Amniotic epithelial cell (primary cell): ENCODE results near the gene EIF4E1B.

Source experiments
- DNase-seq: peaks from one replicate; pipeline ENCODE4 v3.0.0-alpha.2; 2010; ENCODE audit warnings: low read depth

EIF4E1B gene

DNA sequence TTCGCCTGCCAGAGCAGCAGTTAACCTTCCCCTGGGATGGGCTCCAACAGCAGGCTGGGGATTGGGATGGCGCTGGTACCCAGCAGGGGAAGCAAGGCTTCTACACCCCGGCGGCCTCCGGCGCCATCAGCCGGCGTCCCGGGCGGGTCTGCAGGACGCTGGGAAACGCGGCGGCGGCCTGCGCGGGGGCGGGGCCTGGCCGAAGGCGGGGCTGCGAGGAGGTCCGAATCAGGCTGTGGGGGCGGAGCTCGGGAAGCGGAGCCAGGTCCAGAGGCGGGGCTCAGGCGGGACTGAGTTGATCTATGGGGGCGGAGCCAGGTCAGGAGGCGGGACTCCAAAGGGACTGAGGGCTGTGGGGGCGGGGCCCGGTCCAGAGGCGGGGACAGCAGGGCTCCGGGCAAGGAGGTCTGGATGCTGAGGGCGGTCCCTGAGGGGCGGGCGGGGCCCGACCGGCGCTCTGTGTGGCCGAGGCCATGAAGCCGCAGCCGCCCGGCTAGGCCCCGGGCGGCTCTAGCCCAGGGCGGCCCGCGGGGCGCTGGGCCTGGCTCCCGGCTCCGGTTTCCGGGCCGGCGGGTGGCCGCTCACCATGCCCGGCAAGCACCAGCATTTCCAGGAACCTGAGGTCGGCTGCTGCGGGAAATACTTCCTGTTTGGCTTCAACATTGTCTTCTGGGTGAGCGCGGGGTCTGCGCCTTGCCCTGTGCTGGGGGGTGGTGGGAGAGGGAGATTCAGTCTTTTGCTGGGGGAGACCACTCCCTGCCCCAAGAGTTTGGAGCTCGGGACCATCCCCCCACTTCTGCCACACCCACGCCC, 16.8 kb downstream of the EIF4E1B start, which contains the start of gene TSPAN17:
Gene TSPAN17, plus strand, starts transcription at position 455 of the 813 bp plus-strand sequence. Its CDS starts 132 bp downstream, at position 587.
- peak; percentile 95 for DNase-seq

DNA sequence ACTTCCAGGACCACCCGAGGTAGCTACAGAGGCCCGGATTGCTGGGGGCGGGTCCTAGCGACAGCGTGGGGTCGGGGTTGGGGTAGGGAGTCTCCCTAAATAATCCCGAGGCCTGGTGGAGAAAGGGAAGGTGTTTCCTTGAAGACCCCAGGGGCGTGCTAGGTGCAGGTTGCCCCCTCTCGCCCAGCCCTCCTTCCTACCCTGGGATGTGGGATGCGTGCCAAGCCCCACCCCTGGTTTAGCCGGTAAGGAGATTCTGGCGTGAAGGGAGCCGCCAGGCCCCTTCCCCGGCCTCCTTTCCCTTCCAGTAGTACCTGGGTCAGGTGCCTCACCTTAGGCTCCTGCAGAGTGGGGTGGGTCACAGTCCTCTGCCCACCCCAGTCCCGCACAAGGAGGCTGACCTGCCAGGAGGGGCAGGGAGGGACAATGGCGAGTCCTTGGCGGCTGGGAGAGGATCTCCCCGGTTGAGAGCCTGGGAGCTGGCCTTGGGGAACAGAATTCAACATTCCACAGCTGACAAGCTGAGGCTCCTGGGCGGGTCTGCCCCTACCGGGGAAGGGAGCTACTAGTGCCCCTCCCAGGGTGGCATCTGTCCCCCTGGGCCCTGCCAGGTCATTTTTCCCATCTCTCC, 17.5 kb downstream of the EIF4E1B start:
- DNase-seq = no peak

DNA sequence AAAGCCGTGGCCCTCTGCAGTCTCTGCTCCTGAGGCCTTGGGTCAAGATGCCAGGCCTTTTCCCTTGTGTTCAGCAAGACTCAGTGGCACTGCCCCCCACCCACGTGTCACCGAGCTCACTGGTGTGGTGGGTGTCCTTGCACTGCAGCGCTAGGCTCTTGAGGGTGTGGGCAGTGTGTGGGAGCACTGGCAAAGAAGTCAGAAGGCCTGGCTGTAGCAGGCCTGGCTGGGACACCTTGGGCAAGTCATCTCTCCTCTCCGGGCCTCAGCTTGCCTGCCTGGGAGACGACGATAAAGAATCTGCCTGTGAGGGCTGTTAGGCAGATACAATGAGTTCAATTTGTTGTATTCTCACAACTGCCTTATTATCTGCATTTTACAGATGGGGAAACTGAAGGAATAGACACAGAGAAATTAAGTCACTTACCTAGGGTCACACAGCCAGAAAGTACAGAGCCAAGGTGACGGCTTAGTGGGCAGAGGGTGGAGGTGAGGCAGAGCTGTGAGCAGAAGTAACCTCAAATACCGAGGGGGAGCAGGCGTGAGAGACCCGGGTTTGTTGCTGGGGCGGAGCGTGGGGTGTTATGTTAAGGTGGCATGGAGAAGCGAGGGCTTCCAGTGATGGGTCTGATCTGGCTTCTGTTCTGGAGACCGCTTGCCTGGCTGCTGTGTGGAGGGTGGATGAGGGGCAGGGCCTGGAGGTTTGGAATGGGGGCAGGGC, 18.2 kb downstream of the EIF4E1B start:
- DNase-seq = no peak

DNA sequence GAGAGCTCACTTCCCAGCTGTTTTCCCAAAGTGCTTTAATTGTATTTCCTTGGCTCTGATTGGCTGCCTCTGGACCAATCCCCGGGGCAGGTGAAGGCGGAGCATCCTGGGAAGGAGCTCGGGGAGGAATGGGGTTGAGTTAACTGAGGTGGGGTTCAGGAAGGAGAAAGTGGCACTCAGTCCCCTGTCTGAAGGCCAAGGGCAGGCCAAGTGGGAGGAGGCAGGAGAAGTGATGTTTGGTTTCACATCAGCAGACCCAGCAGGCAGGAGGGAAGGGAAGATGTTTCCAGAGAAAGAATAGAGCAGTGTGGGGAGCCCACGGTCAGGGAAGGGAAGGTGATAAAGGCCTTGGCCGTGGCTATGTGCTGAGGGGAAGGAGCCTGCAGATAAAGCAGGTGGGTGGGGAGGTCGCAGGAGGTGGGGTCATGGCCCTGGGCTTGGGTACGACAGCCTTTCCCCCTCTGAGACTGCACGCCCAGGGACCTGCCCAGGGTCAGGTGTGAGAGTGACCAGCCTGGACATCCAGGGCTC, 19.9 kb downstream of the EIF4E1B start:
- no peak for DNase-seq

DNA sequence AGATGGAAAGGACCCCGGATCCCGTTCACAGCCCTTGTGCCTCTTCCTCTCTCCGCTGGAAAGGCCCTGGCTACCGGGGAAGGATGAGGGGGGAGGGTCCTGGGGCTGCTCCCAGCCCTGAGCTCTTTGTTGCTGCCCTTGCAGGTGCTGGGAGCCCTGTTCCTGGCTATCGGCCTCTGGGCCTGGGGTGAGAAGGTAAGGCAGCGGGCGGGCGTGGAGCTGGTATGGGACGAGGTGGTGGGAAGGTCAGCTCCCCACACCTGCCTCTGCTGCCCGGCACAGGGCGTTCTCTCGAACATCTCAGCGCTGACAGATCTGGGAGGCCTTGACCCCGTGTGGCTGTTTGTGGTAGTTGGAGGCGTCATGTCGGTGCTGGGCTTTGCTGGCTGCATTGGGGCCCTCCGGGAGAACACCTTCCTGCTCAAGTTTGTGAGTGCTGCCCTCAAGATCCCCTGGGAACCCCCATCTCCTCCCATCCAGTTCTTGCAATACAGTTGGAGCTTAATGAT, 21.1 kb downstream of the EIF4E1B start:
- no peak for DNase-seq

DNA sequence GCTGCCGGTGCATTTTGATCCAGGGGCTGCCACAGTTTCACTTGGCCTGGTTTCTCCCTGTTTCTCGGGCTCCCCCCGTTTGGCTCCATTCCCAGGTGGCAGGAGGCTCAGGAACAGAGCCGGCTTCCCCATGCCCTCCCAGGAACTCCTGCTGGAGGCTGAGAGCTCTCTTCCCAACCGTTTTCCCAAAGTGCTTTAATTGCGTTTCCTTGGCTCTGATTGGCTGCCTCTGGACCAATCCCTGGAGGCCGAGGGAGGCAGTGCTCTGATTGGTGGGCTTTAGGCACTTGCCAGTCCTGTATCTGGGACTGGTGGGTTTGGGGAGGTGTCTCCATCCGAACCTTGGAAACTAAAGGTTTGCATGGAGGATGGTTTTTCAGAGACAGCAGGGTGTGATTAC, 21.7 kb downstream of the EIF4E1B start:
- no peak for DNase-seq

DNA sequence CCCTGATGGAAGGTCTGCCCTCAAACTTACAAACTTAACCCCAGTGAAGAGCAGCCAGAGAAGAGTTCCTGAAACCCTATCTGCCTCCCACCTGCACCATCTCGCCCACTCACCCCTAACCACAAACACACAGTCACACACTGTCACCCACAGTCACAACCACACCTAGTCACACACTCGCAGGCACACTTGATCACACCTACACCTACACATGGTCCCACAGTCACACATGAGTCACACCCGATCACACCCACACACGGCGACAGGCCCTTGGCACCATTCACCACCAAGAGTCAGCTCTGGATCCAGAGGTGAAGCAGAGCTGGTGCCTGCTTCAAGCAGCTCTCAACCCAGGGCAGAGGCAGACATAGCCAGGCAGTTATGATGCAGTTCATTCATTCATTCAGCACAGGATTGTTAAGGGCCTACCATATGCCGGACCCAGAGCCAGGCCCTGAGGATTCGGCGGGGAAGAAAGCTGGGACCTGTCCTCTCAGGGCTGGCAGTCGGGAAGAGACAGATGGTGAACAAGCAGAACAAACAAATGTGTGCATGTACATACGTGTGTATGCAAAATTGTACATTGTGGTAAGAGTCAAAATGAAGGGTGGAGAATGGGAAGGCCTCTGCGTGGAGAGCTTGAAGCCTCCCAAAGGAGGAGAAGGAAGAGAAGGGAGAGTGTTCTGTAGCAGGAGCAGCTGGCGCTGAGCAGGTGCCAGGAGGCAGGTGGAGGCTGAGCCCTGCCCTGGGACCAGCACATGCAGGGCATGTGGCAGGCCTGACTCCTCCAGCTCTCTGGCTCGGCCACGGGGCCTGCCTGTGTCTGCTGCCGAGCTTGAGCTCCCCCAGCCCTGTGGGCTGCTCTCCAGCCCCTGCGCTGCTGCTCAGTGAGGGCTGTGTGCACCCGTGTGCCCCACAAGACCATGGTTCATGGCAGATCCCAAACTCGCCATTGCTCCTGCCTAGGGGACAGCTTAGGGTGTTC, 23.2 kb downstream of the EIF4E1B start:
- no peak for DNase-seq

DNA sequence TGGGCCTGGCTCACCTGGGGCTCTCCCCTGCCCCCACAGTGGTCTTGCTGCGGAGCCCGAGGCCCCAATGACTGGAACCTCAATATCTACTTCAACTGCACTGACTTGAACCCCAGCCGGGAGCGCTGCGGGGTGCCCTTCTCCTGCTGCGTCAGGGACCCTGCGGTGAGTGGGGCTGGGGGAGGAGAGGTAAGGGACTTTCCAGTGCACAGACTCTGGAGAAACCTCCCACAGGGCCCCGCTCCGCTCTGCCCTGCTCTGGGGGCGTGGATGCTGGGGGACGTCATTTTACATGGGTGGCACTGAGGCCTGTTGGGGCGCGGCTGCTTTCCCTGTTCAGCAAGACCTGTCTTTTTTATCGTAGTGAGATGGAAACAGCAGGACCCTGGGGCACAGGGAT, 24.4 kb downstream of the EIF4E1B start:
- DNase-seq = no peak

DNA sequence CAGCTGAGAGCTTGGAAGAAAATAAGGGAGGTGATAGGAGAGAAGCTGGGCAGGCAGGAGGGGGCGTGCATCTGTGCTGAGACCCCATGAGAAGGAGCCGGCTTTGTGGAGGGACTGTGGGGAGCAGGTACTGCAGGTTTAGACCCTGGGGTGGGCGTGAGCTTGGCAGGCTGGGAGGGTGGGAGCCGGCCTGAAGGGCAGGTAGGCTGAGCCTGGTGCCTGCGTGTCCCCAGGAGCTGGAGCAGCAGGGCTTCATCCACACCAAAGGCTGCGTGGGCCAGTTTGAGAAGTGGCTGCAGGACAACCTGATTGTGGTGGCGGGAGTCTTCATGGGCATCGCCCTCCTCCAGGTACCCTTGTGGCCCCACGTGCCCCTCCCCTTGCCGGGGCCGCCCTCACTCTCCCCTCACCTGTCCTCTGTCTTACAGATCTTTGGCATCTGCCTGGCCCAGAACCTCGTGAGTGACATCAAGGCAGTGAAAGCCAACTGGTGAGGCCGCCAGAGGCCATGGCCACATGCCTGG, 26.1 kb downstream of the EIF4E1B start:
- DNase-seq = no peak

DNA sequence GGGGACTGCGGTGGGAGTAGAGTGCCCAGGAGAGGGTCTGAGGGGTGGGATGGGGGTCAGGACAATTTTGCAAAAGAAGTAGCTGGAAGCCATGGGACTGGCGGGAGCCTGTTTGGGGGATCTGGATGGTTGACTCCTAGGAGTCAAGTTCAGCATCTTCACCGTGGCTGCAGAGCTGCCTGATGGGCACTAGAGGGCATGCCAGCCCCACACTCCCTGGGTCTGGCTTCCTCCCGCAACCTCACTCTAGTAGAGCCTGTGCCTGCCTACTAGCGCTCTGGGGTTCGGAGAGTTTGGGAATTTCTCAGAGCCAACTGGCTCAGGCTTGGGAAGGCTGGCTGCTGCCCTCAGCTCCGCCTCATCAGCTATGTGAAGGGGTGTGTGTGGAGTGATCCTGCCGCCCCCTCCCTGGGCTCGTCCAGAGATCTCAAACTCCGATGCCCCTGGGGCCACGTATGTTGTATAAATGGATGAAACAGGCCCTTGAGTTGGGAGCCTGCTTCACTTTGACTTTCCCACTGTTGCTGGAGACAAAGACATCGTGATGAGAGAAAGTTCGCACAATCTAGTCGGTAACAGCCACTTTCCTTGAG, 27.6 kb downstream of the EIF4E1B start:
- DNase-seq = peak; percentile 64

DNA sequence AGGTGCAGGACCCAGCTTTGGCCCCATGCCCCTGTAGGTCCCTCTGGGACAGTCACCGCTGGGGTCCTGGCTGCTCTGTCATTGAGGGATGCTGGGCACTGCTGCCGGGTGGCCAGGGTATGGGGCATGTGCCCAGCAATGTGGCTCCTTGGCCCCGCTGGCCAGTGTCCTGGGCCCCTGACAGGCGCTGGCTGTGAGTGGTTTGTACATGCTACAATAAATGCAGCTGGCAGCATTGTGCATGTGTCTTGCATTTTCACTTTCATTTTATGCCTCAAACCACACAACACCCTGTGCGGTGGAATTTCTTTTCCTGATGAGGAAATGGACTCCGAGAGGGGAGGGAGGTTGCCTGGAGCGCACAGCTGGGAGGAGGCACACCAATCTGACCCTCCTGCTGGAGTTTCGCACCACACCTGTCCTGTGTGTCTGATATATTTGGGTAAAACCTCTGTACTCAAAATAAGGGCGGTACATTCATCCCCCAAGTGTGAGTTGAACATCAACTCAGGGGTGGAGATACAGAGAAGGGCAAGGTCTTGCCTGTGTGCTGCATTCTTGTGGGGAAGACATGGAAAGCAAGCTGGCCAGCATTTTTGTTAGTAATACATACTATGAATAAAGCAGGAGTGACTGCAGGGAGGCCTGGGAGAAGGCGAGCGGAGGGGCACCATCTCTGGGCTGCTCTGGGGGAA, 28.5 kb downstream of the EIF4E1B start:
- DNase-seq = peak; percentile 77

DNA sequence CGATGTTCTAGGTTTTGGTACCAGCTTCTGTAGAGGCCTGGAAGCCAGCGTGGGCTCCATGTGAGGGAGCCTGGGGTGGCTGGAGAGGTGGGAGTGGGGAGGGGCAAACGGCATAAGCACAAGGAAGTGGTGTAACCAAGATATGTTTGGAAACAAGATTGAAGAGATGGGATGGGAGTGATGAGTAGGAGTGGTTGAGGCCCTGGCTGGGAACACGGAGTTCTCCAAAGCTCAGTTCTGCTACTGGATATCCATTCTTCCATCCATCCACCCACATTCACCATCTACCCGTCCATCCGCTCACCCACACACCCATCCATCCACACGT, 29.0 kb downstream of the EIF4E1B start:
- DNase-seq = peak; percentile 58

DNA sequence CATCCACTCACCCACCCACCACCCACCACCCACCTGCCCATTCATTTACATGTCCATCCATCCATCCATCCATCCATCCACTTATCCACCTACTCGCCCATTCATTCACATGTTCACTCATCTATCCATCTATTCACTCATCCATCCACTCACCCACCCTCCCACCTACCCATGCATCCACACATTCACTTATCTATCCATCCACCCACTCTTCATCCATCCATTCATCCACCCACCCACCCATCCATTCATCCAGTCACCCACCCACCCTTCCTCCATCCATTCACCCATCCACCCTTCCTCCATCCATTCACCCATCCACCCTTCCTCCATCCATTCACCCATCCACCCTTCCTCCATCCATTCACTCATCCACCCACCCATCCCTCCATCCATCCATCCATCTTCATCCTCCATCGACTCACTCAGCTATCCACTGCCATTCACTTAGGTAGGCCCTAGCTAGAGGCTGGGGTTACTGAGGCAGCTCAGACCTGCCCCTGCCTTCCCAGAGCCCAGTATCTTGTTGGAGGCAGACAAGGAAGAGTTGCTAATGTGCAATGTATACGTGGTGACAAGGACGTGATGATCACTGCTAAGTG, 29.5 kb downstream of the EIF4E1B start:
- DNase-seq = no peak

DNA sequence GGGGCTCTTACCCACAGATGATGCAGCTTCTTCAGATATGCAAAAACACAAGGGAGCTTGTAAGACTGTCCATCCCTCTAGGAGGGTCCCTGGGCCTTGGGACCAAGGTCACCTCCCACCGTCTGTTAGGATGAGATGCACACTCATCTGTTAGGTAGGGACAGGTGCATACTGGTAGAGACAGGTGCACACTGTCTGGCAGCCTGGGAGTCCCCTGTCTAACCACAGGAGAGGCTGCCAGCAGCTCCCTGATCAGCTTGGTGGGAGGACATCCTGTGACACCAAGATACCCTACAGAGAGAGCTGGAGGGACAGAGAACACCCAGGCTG, 30.0 kb downstream of the EIF4E1B start:
- DNase-seq = no peak

DNA sequence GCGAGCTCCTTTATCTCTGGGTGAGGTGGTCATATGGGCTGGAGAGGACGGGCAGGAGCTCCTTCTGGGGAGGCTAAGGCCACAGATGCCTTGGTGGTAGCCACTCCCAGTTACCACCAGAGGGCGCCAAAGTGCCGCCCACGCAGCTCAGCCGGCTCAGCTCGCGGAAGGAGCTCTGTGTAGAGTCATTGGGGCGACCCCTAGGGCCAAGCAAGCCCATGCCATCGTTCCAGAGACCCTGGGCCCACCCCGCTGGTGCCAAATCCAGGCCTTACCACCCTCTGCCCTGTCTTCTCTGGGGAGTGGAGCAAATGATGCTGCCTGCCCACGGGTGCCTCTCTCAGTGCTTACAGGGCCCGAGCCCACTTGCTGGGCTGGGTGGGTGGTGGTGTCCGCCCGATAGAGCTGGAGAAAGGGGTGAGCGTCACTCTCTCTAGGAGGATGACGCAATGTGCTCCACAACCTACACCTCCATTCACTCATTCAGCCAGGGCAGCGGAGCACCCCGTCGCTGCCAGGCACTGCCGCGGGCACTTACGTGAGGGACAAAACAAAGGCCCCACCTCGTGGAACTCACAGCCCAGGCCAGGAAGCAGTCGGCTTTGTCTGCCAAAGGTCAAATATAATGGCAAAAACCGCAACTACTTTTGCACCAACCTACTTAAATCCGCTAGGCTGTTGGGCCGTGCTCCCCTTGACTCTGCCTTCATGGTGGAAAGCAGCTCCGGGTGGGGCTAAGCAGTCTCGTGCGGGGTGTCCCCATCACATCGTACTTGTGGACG, 30.6 kb downstream of the EIF4E1B start:
- peak; percentile 53 for DNase-seq

DNA sequence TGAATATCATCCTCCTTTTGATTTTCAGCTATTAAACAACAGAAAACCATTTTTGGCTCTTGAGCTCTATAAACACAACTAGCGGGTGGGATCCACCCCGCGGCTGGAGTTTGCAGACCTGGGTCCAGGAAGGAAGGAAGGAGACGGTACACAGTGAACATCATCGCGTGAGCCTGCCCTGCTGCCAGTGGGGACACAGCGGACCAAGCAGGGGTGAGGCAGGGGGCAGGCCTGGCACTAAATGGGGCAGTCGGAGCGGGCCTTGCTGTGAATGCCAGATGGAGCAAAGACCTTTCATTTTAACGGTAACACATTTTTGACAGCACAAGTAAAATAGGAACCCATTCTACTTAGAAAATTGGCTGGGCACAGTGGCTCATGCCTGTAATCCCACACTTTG, 31.2 kb downstream of the EIF4E1B start:
- no peak for DNase-seq

DNA sequence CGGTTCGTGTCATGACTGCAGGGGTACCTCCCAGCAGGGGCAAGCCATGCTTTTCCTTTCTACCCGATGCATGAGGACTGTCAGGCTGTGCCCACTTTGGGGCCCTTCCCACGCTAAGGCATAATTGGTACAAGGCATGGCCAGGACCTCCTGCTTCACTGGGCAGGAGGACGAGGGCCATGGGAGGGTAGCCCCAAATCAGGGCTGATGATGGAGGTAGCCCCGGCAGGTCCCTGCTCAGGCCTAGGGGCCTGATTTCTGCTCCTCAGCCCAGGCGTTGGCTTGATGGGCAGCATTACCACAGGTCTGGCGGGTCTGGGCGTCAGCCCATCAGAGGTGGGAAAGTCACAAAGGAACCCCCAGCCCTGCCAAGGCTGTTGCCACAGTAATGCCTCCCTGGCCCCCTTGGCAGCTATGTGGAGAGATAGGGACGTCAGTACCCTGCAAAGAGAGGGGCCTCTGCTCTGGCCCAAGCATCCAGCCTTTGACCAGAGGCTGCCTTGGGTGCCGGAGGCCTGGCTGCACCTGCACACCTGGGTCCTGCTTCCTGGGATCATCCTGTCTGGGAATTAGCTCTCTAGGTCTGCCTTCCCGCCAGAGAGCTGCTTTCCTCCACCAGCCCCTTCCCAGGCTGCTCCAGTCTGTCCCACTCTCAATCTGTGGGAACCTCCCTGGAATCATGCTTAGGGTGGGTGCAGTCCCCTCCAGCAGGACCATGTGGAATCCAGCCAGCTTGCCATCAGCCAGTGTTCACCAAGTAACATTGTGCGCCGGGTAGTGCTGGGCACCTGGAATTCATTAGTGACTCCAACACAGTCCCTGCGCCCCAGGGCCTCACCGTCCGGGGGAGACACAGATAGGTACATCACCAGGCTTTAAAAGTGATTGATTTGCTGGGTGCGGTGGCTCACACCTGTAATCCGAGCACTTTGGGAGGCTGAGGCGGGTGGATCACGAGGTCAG, 32.2 kb downstream of the EIF4E1B start:
- DNase-seq = no peak

DNA sequence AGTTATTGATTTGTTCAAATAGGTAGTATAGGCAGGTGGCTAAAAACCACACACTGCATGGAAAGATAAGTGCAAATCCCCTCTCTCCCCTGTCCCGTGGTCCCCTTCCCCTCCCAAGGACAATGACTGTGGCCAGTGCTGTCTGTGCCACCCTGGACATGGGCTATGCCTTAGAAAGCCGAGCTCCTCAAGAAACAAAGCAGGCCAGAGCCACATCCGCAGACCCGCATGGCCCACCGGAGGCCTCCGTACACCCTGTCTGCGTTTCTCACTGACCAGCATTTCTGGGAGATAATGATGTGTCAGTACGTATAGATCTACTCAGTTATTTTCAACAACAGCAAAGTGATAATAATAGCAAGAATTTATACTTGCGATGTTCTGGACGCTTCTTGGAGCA, 33.1 kb downstream of the EIF4E1B start:
- DNase-seq = no peak
